ENCODE measurements around the gene L1TD1. TPM values are rescaled to one million over a fixed set of nuclear protein-coding genes. Genes with fewer than 3 reads are reported as not detected.
A peak's percentile ranks its signal among the peaks of the same experiment; 100 is the strongest.
"Not testable (repeated sequence)": the region's sequence is repeated elsewhere in the genome, so short reads cannot be mapped to it uniquely, and the experiment has no call there.

Gene L1TD1
- total and polyA plus RNA-seq, 2 donors (not counting 1 experiment from before 2014, with no cell fraction given): 0.09 TPM; not detected in 1

DNA sequence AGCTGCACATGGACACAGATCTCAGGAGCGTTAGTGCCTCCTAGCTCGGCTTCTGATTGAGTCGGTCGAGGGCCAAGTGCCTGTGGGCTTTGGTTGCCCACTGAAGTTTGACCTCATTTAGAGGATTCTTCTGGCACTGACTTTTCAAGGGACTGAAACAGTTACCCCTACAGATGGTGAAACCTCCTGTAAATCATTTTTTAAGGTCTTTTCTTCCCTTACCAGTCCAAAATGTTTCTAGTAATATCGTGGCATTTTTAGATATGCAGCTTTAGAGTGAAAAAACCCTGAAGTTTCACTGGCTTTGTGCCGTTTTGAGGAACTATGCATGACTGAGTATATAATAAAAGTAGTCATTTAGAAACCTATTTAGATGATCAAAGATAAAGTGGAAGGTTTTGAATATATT, 34.7 kb upstream of the L1TD1 start:
- intact Hi-C loops (cut with micrococcal nuclease): no loop called here
- no peaks in the 10 kb centered on the region for H3K36me3 ChIP-seq (replicated peaks in 1 of 2; ENCODE audit: control extremely low read depth in 1 of 2, control insufficient read depth in 1 of 2, extremely low read depth in 1 of 2, insufficient read depth in 2 of 2, low read length in 1 of 2)

GRCh38 chr1:62161711-62162110, 32.9 kb upstream of the L1TD1 start:
- no peaks in the 10 kb centered on the region for H3K36me3 ChIP-seq (replicated peaks in 1 of 2; ENCODE audit: control extremely low read depth in 1 of 2, control insufficient read depth in 1 of 2, extremely low read depth in 1 of 2, insufficient read depth in 2 of 2, low read length in 1 of 2)
- no peak overlapping the region for H3K4me2 ChIP-seq (replicated peaks; ENCODE audit: low read depth, low read length, poor library complexity, severe bottlenecking)
- intact Hi-C loops (cut with micrococcal nuclease): no loop called here
- ChIA-PET POLR2A (no interaction called here), CTCF (no interaction called here)
- H3K9ac ChIP-seq (ENCODE audit: low read length): no peak overlapping the region
- no peaks in the 10 kb centered on the region for H3K27me3 Mint-ChIP-seq
- no peak overlapping the region for H2AFZ ChIP-seq (ENCODE audit: insufficient read depth, low read depth, low read length, poor library complexity, severe bottlenecking)
- no peak overlapping the region for H3K4me3 Mint-ChIP-seq
- no peaks in the 10 kb centered on the region for H3K79me2 ChIP-seq (ENCODE audit: control insufficient read depth, insufficient read depth, low read length)
- no peaks in the 10 kb centered on the region for H3K9me3 ChIP-seq (ENCODE audit: control extremely low read depth in 1 of 3, control insufficient read depth in 2 of 3, insufficient read depth in 1 of 3, low read length in 2 of 3)
- no peak overlapping the region for H3K4me3 ChIP-seq (ENCODE audit: control extremely low read depth in 1 of 5, extremely low read depth in 1 of 5, insufficient read depth in 1 of 5, low read depth in 2 of 5, low read length in 4 of 5)
- H3K27ac ChIP-seq (ENCODE audit: low read length in 2 of 2): no peak overlapping the region
- no peaks in the 10 kb centered on the region for H4K20me1 ChIP-seq (ENCODE audit: control insufficient read depth, insufficient read depth, low read length, poor library complexity, severe bottlenecking)
- H3K4me1 Mint-ChIP-seq: peaks cover 9% of the 10 kb centered on the region
- H3K4me1 ChIP-seq (ENCODE audit: control insufficient read depth in 2 of 2, insufficient read depth in 2 of 2, low read length in 2 of 2): peaks cover 5% of the 10 kb centered on the region in 2 donors
- TF ChIP-seq CTCF (IDR thresholded peaks at IDR 0.05) (no peak), EZH2 (IDR thresholded peaks at IDR 0.05; ENCODE audit: borderline replicate concordance, insufficient read depth, low read depth, low read length, poor library complexity, severe bottlenecking) (no peak)
- no peak for DNase-seq
- ATAC-seq (ENCODE audit: low read depth): no peak
- H3K27ac Mint-ChIP-seq: no peak overlapping the region
- H3K27me3 ChIP-seq (replicated peaks in 1 of 4; ENCODE audit: control extremely low read depth in 1 of 4, control insufficient read depth in 3 of 4, insufficient read depth in 4 of 4, low read length in 3 of 4): no peaks in the 10 kb centered on the region
- no peaks in the 10 kb centered on the region for H3K9me3 Mint-ChIP-seq (ENCODE audit: insufficient read depth)
- 83% methylated on average over 1 of the region's 1 CpG for WGBS (ENCODE audit: insufficient coverage)

More for the DNA sequence above, 34.7 kb upstream of the L1TD1 start:
- TF ChIP-seq EZH2 (IDR thresholded peaks at IDR 0.05; ENCODE audit: borderline replicate concordance, insufficient read depth, low read depth, low read length, poor library complexity, severe bottlenecking) (no peak), CTCF (IDR thresholded peaks at IDR 0.05) (no peak)
- Mint-ChIP-seq H3K4me1 (peaks cover 9% of the 10 kb centered on the region), H3K9me3 (ENCODE audit: insufficient read depth) (no peaks in the 10 kb centered on the region), H3K27me3 (no peaks in the 10 kb centered on the region), H3K4me3 (no peak overlapping the region), H3K27ac (peak overlapping the region; percentile 2)
- Histone ChIP-seq H3K27me3 (replicated peaks in 1 of 4; ENCODE audit: control extremely low read depth in 1 of 4, control insufficient read depth in 3 of 4, insufficient read depth in 4 of 4, low read length in 3 of 4) (no peaks in the 10 kb centered on the region), H3K9me3 (ENCODE audit: control extremely low read depth in 1 of 3, control insufficient read depth in 2 of 3, insufficient read depth in 1 of 3, low read length in 2 of 3) (no peaks in the 10 kb centered on the region), H3K79me2 (ENCODE audit: control insufficient read depth, insufficient read depth, low read length) (no peaks in the 10 kb centered on the region), H3K4me2 (replicated peaks; ENCODE audit: low read depth, low read length, poor library complexity, severe bottlenecking) (no peak overlapping the region), H4K20me1 (ENCODE audit: control insufficient read depth, insufficient read depth, low read length, poor library complexity, severe bottlenecking) (no peaks in the 10 kb centered on the region), H3K27ac (ENCODE audit: low read length in 2 of 2) (no peak overlapping the region), H2AFZ (ENCODE audit: insufficient read depth, low read depth, low read length, poor library complexity, severe bottlenecking) (no peak overlapping the region), H3K9ac (ENCODE audit: low read length) (no peak overlapping the region), H3K4me3 (ENCODE audit: control extremely low read depth in 1 of 5, extremely low read depth in 1 of 5, insufficient read depth in 1 of 5, low read depth in 2 of 5, low read length in 4 of 5) (no peak overlapping the region), H3K4me1 (ENCODE audit: control insufficient read depth in 2 of 2, insufficient read depth in 2 of 2, low read length in 2 of 2) (peaks cover 5% of the 10 kb centered on the region in 2 donors)
- ATAC-seq (ENCODE audit: low read depth) (no peak), DNase-seq (no peak)
- ChIA-PET POLR2A (no interaction called here), CTCF (interaction anchor here (1.3 to 1.8 kb wide), 2 partner anchors 15 kb away, joined by 5 read pairs; no protein-coding TSS in a partner anchor)
- 68% methylated on average over 4 of the region's 6 CpGs for WGBS (ENCODE audit: insufficient coverage)

- POLR2A ChIA-PET; H4K20me1 ChIP-seq (ENCODE audit: control insufficient read depth, insufficient read depth, low read length, poor library complexity, severe bottlenecking); H3K4me1 ChIP-seq (ENCODE audit: control insufficient read depth in 2 of 2, insufficient read depth in 2 of 2, low read length in 2 of 2); H3K27me3 Mint-ChIP-seq; ATAC-seq (ENCODE audit: low read depth); H3K9me3 ChIP-seq (ENCODE audit: control extremely low read depth in 1 of 3, control insufficient read depth in 2 of 3, insufficient read depth in 1 of 3, low read length in 2 of 3); H3K4me2 ChIP-seq (replicated peaks; ENCODE audit: low read depth, low read length, poor library complexity, severe bottlenecking); H3K27ac Mint-ChIP-seq; H3K79me2 ChIP-seq (ENCODE audit: control insufficient read depth, insufficient read depth, low read length); H3K27me3 ChIP-seq (replicated peaks in 1 of 4; ENCODE audit: control extremely low read depth in 1 of 4, control insufficient read depth in 3 of 4, insufficient read depth in 4 of 4, low read length in 3 of 4); H3K4me3 ChIP-seq (ENCODE audit: control extremely low read depth in 1 of 5, extremely low read depth in 1 of 5, insufficient read depth in 1 of 5, low read depth in 2 of 5, low read length in 4 of 5); H3K36me3 ChIP-seq (replicated peaks in 1 of 2; ENCODE audit: control extremely low read depth in 1 of 2, control insufficient read depth in 1 of 2, extremely low read depth in 1 of 2, insufficient read depth in 2 of 2, low read length in 1 of 2); DNase-seq; H3K4me1 Mint-ChIP-seq; H2AFZ ChIP-seq (ENCODE audit: insufficient read depth, low read depth, low read length, poor library complexity, severe bottlenecking); H3K9ac ChIP-seq (ENCODE audit: low read length); H3K4me3 Mint-ChIP-seq; intact Hi-C loops (cut with micrococcal nuclease); H3K9me3 Mint-ChIP-seq (ENCODE audit: insufficient read depth); H3K27ac ChIP-seq (ENCODE audit: low read length in 2 of 2): not testable (repeated sequence)
- CTCF ChIA-PET: interaction anchor here (0.7 kb wide), 1 partner anchor 579 kb away, joined by 3 read pairs; no protein-coding TSS in a partner anchor
- 95% methylated on average over 10 of the region's 10 CpGs for WGBS (ENCODE audit: insufficient coverage)
These were observed 24.3 kb upstream of the L1TD1 start for GRCh38 chr1:62170380-62170779.

All from B cell (primary cell).